Hindlimb muscle (tissue), 1 donor: Measurements from ENCODE around the gene PSG6. TPM values are rescaled to one million over a fixed set of nuclear protein-coding genes. Genes with fewer than 3 reads are reported as not detected.
"Not testable (repeated sequence)": the region's sequence is repeated elsewhere in the genome, so short reads cannot be mapped to it uniquely, and the experiment has no call there.

Experiments
- DNase-seq: peaks from one replicate; pipeline ENCODE4 v3.0.0-alpha.2; 2013
- polyA plus RNA-seq: library from polyadenylated mRNA; unstranded; fragments of 120-200 nt; gene quantifications from one replicate; pipeline ENCODE4 v1.2.1, GENCODE V29; 2013; ENCODE audit not compliant: insufficient read length

Gene PSG6
- polyA plus RNA-seq, 1 donor = not detected

DNA sequence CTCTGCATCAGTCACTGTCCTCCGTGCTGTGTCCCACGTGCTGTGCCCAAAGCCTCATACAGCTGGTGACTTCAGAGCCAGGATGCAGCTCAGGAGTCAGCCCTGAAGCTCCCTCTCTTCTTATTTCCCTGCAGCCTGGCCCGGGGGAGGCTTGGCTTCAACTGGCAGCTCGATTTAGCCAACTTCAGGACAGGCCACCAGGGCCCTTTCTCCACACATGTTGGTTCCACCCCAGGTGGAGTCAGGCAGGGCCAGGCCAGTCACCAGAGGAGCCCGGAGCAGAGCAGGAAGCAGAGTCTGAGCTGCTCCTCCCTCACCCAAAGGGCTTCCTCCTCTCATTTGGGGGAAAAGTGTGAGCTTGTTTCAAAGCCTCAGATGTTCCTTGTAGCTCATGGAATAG lies 11.5 kb downstream of the PSG6 start:
- DNase-seq = not testable (repeated sequence)

DNA sequence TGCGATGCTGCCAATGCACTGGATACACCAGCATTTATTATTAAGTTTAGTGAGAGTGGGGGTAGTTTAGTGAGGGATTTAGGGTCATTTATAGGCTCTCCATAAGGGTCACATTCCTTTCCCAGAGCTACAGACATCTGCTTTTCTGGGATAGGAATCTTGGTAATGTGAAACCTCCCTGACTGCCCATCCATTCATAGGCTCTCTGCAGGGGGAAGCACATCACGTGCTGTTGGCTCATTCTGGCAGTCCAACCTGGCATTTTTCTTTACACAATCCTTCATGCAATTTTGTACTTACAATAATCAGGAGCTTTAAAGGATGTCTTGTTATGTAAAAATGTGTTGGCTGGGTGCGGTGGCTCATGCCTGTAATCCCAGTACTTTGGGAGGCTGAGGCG lies 17.1 kb downstream of the PSG6 start:
- not testable (repeated sequence) for DNase-seq

DNA sequence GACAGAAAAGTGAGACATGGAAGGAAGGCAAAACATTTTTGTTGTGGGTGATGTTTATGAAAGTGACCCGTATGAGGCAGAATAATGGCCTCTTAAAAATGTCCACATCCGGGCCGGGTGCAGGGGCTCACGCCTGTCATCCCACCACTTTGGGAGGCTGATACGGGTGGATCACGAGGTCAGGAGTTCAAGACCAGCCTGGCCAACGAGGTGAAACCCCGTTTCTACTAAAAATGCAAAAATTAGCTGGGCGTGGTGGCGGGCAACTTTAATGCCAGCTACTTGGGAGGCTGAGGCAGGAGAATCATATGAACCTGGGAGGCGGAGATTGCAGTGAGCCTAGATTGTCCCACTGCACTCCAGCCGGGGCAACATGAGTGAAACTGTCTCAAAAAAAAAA lies 18.0 kb downstream of the PSG6 start:
- not testable (repeated sequence) for DNase-seq

DNA sequence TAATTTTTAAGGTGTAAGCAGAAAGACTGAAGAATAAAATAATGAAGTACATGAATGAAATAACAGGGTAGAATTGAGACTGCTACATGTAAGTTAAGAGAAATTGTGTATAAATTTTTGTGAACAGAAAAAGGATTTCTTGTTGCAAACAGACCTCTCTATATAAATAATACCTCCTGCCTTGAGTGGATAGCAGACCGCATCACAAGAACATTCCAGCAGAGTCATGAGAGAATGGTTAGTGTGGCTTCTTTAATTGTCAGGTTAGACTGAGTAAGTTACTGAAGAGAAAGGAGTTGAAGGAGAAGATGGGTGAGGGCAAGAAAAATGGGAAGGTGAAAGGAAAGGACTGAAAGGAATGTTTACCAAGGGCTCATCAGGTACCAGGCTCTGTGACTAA lies 18.6 kb downstream of the PSG6 start:
- not testable (repeated sequence) for DNase-seq

DNA sequence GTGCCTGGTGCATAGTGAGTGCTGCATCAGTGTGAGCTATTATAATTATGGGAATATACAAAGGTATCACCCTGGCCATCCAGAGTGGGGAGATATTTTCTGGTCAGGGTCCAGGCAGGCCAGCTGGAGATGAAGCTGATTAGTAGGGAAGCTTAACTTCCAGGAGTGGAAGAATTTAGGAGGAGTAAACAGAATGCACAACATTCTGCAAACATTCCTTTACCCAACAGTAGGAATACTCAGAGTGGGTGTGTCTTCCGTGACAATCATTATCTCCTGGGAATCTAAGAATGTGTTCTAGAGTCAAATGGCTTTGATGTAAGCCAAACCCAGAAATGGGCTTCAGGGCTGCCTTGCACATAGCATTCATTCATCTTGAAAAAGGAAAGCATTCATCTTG lies 19.0 kb downstream of the PSG6 start:
- DNase-seq = not testable (repeated sequence)

DNA sequence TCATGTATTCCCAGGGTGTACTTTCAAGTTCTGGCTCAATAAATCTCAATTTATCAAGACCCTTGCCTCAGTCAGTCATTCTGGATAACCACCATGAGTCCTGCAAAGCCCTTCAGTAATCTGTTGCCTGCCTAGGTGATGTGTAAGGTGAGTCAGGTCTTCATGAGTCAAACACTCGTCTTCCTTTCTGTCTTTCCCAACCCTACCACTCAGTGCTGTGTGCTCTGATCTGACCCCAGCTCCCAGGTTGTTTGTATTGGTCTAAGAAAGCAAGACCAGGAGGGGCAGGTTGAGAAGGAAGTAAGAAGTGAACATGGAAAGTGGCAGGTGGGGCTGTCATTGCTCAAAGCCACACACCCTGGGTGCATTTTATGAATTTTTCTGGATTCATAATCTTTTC lies 20.0 kb downstream of the PSG6 start:
- not testable (repeated sequence) for DNase-seq

DNA sequence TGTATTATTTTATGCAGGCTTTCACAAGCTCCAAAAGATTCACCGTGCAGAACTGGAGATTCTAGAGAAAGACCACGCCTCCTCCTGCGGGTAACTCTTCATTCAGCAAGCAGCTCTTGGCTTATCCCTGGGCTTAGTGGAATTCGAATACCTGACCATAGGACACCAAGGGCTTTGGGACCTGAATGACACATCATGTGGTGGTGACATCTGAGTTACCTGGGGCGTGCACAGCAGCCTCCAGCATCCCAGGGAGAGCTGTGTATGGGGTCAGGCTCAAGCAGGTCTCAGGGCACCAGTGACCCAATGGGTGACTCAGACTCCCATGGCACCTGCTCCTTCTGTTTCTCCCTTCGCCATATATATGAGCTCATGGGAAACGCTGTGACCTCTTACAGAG lies 27.2 kb downstream of the PSG6 start:
- not testable (repeated sequence) for DNase-seq

DNA sequence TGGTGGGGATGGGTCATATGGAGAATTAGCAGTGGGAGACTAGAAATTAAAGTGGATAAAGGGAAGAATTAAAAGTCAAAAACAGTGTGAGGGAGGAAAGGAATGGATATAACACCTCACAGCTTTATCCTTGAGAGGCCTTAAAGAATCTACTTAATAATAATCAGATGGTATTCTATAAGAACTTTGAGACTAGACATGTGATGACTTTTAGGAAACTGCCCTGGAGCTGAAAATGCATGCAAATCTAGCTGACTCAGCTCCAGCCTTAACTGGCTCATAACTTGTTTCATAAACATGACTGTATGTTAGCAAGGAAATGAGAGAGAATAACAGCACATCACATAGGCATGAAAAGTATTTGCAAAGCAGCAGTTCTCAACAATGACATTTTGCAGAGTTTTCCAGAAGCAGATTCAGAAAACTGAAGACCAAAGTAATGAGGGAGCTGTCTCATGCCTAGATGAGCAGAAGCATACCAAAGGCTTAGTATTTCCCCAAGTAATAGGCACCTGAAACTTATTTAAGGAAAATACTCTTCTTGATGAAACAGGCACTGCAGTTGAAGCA lies 29.7 kb downstream of the PSG6 start:
- DNase-seq = not testable (repeated sequence)

DNA sequence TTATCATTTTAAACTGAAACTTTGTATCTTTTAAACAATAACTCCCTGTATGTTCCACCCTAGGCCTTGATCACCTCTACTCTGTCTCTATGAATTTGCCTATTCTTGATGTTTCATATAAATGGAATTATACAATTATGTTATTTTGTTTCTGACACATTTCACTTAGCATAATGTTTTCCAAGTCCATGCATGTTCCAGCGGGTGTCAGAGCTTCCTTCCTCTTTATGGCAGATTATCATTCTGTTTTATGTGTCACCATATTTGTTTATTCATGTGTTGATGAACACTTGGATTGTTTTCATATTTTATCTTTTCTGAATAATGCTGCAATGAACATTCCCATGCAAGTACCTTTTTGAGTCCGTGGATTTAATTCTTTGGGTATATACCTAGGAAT lies 35.0 kb downstream of the PSG6 start:
- DNase-seq = not testable (repeated sequence)

DNA sequence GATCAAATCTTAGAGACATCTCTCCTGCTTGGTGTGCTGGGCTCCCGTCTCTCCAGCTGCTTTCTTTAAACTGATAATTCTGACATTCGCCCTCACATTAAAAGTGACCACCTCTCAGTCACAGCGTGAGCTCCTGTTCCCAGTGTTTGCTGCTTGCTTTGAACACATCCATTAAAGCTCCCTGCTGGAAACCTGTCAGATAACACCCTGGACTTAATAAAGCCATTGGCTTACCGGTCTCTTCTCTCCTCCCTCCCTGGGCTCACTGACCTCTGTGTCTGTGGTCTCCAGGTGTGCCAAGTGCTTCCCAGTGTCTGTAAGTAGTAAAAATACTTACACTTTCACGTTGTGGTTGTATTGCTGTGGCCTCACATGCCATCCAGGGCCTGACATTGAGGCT lies 35.7 kb downstream of the PSG6 start:
- DNase-seq = not testable (repeated sequence)

DNA sequence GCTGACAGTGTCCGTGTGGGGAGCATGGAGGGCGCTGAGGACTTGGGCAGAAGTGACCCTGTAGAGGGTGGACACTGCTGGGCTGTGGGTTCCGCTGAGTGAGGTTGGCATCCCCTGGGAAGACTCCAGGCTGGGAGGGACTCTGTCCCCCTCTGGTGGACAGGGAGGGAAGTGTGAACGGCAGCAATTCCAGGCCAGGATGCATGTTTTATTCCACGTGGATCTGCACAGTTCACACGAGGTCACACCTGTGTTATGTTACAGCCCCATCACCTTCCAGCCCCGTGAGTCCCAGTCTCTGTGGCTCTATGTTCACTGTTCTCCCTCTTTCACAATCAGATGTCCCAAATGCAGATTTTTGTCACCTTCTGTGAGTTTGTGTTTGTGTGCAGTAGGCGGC lies 36.4 kb downstream of the PSG6 start:
- DNase-seq = not testable (repeated sequence)

DNA sequence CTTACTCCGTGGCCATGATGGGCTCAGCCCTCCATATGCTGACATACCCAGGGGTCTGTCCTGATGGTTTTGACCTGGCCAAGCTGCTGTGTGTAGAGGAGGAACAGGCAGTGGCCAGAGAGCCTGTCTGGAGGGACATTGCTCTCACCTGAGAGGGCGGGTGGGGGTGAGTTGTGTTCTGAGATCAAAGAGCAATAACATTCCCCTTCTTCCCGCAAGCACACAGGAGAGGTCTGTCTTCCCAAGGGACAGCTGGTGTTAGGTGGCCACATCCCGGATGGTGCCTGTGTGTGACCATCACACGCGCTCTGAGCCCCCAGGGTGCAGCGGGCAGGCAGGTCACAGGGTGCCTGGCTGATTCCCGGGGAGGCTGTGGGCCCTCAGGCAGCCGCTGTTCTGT lies 37.1 kb downstream of the PSG6 start:
- DNase-seq = not testable (repeated sequence)

DNA sequence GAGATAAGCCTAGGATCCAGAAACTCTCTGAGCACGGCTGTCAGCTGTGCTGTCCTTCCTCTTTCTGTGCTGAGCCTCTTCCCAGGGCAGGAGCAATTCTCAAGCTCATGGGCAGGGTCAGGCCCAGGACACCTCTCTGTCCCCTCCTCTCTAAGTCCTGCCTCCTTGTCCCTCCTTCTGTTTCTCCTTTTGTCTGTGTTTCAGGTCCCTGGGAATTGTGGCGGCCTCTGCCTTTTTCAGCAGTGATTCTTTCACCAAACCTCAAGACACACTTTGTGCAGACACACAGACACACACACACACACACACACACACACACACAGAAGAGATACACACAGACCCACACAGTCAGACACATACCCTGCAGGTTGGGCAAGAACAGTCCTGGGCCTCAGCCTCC lies 38.1 kb downstream of the PSG6 start, which contains the start of gene PSG1:
TSS of gene PSG1 (minus strand) at position 101 of the 400 bp plus-strand sequence. CDS start 132 bp downstream, outside the sequence.
- no peak for DNase-seq

DNA sequence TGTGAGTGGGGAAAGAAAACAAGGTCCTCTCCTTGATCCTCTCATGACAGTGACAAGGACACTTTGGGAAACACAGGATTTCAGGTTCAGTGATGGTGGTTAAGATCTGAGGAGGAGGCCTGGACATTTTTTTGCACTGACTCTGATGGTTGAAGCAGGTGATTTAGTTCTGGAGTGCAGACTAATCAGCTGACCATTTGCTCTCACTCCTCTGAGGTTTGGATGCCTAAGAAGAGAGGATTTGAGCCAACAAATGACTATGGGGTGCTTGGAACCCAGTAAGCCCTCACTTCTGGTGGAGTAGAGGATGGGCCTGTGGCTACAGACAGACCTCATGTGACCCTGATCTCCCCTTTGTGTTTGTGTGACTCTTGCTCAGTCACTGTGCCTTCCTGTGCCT lies 41.1 kb downstream of the PSG6 start:
- not testable (repeated sequence) for DNase-seq

DNA sequence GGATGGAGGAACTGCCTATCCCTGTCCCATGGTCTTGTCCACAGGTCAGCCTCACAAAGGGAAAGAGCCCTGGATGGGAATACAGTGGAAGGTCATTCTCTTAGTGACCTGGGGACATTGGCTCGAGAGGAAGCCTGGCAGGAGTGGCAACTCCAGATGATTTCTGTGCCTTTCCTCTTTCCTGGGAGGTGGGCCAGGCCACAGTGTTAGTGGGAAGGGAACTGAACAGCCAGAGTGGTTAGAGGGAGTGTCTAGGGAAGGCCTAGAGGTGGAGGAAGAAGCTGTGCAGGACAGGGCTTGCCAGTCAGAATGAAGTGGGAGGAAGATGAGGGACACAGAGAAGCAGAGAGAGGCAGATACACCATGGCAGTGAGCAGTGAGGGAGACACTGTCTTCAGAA lies 41.8 kb downstream of the PSG6 start:
- not testable (repeated sequence) for DNase-seq

DNA sequence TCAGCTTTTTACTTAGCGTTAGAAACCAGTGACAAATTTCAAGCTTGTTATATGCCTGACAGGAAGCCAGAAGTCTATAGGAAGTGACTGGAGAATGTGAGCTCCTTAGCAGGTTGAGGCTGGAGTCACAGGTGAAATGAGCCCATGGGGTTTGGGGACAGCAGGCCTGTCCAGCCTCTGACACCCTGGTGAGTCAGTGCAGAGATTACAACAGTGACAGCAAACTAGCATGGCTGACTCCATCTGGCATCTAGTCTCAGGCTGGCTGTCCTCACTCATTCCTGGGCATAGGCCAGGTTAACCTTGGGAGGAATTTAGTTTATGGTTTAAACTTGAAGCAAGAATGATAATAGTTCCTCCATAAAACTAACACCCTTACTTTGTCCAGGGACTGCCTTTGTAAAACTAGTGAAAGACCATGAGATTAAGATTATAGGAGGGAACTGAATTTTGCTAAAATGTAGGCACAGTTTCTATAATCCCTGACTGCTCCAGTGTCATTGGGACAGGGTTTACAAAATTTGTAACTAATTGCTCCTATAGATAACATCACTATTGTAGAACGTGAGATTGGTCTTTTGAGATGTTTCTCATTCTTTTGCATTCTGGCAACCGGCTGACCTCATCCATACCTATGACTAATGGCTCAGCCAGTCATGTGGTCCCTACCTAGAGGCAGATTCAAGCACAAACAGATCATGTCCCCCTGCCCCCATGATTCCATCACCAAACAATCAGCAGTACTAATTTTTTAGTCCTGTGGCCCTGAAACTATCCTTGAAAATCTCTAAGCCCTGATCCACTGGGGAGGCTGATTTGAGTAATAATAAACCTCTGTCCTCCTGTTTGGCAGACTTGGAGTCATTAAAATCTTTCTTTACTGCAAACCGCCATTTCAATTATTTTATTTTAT lies 42.5 kb downstream of the PSG6 start:
- DNase-seq = not testable (repeated sequence)

DNA sequence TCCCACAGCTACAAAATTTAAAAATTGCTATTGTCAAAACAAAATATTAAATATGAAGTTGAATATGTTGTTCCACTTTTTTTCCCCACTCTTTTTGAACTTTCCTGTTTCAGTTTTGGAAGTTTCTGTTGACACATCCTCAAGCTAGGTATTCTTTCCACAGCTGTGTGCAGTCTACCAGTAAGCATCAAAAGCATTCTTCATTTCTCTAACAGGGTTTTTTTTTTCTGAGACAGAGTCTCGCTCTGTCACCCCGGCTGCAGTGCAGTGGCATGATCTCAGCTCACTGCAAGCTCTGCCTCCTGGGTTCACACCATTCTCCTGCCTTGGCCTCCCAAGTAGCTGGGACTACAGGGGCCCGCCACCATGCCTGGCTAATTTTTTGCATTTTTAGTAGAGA lies 43.6 kb downstream of the PSG6 start:
- DNase-seq = not testable (repeated sequence)

DNA sequence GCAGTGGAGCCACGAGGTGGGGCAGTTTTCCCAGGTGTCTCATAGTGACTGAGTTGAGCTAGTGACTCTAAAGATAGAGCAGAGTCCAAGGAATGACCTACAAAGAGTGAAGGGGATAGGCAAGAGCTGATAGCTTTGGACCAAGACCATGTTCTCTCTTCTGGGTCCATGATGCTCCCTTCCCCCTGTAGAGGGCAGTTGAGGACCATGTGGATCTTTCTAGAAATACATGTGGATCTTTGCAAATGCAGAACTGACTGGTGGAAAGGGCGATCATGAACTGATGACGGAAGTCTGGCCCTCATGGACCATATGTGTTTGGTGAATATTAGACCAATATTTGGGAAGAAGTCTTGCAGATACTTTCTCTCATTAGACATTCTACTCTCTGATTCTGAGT lies 45.1 kb downstream of the PSG6 start:
- DNase-seq = no peak

DNA sequence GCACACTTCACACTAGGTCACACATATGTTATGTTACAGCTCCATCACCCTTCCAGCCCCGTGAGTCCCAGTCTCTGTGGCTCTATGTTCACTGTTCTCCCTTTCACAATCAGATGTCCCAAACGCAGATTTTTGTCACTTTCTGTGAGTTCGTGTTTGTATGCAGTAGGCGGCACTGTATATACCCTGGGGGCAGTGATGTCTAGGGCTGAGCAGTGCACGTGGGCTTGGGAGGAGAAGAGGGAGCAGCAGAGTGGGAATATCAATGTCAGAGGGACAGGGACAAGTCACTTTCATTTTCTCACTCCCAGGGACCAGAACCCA lies 60.2 kb downstream of the PSG6 start:
- DNase-seq = no peak

DNA sequence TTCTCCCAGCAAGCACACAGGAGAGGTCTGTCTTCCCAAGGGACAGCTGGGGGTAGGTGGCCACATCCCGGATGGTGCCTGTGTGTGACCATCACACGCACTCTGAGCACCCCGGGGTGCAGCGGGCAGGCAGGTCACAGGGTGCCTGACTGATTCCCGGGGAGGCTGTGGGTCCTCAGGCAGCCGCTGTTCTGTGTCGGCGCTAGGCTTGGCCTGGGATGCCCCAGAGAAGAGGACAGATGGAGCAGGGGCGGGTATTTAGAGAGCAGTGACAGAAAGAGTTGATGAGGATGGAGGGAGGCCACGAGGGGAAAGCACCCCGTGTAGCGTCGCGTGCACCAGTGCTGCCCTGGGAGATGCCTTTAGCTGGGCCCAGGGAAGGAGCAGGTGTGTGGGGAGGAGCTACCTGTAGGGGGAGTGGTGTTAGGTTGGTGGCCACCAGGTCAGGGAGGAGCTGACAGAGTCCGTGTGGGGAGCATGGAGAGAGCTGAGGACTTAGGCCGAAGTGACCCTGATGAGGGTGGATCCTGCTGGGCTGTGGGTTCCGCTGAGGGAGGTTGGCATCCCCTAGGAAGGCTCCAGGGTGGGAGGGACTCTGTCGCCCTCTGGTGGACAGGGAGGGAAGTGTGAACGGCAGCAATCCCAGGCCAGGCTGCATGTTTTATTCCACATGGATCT lies 60.7 kb downstream of the PSG6 start:
- not testable (repeated sequence) for DNase-seq

DNA sequence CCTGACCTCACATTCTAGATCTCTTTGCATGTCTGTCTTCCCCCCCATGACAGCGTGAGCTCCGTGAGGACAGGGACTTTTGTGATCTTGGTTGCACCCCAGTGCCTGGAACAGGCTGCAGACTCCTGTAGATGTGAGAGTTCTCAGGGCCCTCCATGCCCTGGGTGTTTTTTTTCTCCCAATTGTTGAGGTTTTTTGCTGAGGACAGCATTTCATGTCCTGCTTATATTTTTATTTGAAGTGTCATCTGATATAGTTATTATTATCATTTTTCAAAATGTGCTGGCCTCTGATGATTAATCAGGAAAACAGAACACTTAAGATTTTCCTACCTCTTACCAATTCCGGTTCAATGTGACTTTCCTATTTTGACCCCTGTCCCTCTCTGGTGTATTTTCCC lies 62.9 kb downstream of the PSG6 start:
- not testable (repeated sequence) for DNase-seq

DNA sequence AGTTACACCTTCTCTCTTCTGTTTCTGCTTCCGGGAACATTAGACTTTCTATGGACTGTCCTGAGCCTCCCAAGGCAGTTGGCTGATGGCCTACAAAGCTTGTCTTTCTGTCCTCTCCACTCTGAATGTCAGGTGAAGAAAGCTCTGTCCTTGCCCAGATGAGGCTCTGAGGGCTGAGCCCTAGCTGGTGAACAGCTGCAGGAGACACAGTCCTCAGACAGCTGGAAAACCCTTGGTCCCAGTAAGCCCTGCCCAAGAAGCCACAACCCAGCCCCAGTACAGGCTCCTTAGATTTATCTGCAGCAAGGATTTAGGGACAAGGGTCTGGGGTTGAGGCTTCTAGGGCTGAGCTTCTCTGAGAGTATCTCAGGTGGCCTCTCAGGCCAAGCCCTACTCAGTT lies 64.5 kb downstream of the PSG6 start:
- not testable (repeated sequence) for DNase-seq

DNA sequence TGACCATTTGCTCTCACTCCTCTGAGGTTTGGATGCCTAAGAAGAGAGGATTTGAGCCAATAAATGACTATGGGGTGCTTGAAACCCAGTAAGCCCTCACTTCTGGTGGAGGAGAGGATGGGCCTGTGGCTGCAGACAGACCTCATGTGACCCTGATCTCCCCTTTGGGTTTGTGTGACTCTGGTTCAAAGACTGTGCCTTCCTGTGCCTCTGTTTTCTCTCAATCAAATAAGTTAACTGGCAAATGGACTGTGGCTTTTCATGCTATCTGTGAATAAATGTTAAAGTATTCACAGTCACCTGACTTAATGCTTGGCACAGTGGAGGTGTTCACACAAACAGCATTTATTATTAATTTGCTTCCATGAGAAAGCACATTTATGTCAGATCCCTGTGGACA lies 64.9 kb downstream of the PSG6 start:
- DNase-seq = not testable (repeated sequence)
